ENCODE measurements around the gene MED12L.

DNA sequence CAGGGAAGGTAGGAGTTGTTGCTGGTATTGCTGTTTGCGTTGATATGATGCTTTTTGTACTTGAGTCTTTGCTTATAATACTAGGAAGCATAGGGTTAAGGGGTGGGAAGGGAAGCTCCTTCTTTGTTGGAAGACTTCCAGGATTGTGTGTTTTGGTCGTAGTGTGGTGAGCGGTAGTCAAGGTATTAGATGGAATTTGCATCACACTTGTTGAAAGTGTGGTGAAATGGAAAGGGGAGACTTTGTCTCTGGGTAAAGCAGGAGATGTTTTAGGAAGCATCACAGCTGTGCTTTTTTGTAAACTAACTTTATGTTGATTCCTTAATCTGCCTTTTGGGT, 360.5 kb downstream of the MED12L start:
- TF ChIP-seq GATA3 (IDR thresholded peaks at IDR 0.05; ENCODE audit: low read depth, low read length), result no peak
- TF ChIP-seq GATA2 (IDR thresholded peaks at IDR 0.05; ENCODE audit: low read depth, low read length), result no peak
